Inferior parietal cortex (tissue), 1 donor: ENCODE measurements around the gene OTOGL.
"Not testable (repeated sequence)": the region's sequence is repeated elsewhere in the genome, so short reads cannot be mapped to it uniquely, and the experiment has no call there.

ENCODE experiments used
- DNase-seq: peaks from one replicate; pipeline ENCODE4 v3.0.0-alpha.2; 2016; ENCODE audit errors: extremely low spot score

Gene OTOGL

GRCh38 chr12:80183939-80184338 lies 84.6 kb downstream of the OTOGL start:
- DNase-seq, result no peak

- DNase-seq, result no peak
These were observed 85.6 kb downstream of the OTOGL start for GRCh38 chr12:80184926-80185325.

- DNase-seq, result peak; percentile 87
These were observed 87.4 kb downstream of the OTOGL start for GRCh38 chr12:80186727-80187217.

- no peak for DNase-seq
These were observed 88.3 kb downstream of the OTOGL start for GRCh38 chr12:80187660-80188090.

GRCh38 chr12:80188576-80188975 lies 89.2 kb downstream of the OTOGL start:
- no peak for DNase-seq

GRCh38 chr12:80189241-80189640 lies 89.9 kb downstream of the OTOGL start:
- DNase-seq, result no peak

- DNase-seq, result no peak
These were observed 90.7 kb downstream of the OTOGL start for GRCh38 chr12:80190001-80190400.

- no peak for DNase-seq
These were observed 92.8 kb downstream of the OTOGL start for GRCh38 chr12:80192087-80192486.

GRCh38 chr12:80193865-80194264 lies 94.5 kb downstream of the OTOGL start:
- no peak for DNase-seq

- no peak for DNase-seq
These were observed 95.9 kb downstream of the OTOGL start for GRCh38 chr12:80195074-80195726.

- DNase-seq, result no peak
These were observed 96.4 kb downstream of the OTOGL start for GRCh38 chr12:80195737-80196136.

- no peak for DNase-seq
These were observed 97.1 kb downstream of the OTOGL start for GRCh38 chr12:80196419-80196818.

GRCh38 chr12:80198782-80199337 lies 99.5 kb downstream of the OTOGL start:
- no peak for DNase-seq

GRCh38 chr12:80199931-80200330 lies 100.6 kb downstream of the OTOGL start:
- no peak for DNase-seq

GRCh38 chr12:80200414-80200813 lies 101.1 kb downstream of the OTOGL start:
- no peak for DNase-seq

- no peak for DNase-seq
These were observed 102.6 kb downstream of the OTOGL start for GRCh38 chr12:80201908-80202307.

GRCh38 chr12:80205960-80206359 lies 106.6 kb downstream of the OTOGL start:
- DNase-seq, result no peak

GRCh38 chr12:80208071-80208470 lies 108.7 kb downstream of the OTOGL start:
- DNase-seq, result no peak

GRCh38 chr12:80211671-80212070 lies 112.3 kb downstream of the OTOGL start:
- DNase-seq, result no peak

GRCh38 chr12:80212938-80213645 lies 113.8 kb downstream of the OTOGL start:
- no peak for DNase-seq

GRCh38 chr12:80213871-80214270 lies 114.5 kb downstream of the OTOGL start:
- DNase-seq, result no peak

- DNase-seq, result no peak
These were observed 117.7 kb downstream of the OTOGL start for GRCh38 chr12:80217011-80217535.

- DNase-seq, result not testable (repeated sequence)
These were observed 119.6 kb downstream of the OTOGL start for GRCh38 chr12:80218925-80219324.
